PC-9 (cell line): Measurements from ENCODE around the gene DNMT3L. TPM values are rescaled to one million over a fixed set of nuclear protein-coding genes. Genes with fewer than 3 reads are reported as not detected.

Source experiments
- BruUV-seq: library from RNA; stranded (reverse); fragments of 400-500 nt; replicated peaks from 2 replicates; lab custom pipeline; 2021; lab: Mats Ljungman, UMichigan
- CTCF ChIA-PET: fragments of 300-600 bp; sonication (Branson Sonifier 250); formaldehyde crosslinking; loops from one replicate; lab custom pipeline; 2022; ENCODE audit warnings: antibody characterized with exemption; lab: Charles Lee
- POLR2A ChIA-PET: fragments of 300-600 bp; sonication (Branson Sonifier 250); formaldehyde crosslinking; loops from one replicate; lab custom pipeline; 2022; ENCODE audit warnings: antibody characterized with exemption; ENCODE audit not compliant: unreplicated experiment; lab: Charles Lee
- DNase-seq, 2 experiments: peaks; one replicate each; pipeline versions ENCODE4 v3.0.0 to v3.0.0-alpha.2; 2015 to 2022; ENCODE audit warnings: mixed read lengths in 1 of 2
- H2AFZ ChIP-seq: fragments of 200-600 bp; sonication (generic); 2 replicates; pipeline ENCODE4 v1.8.1; 2017; ENCODE audit warnings: antibody characterized with exemption
- H3F3A ChIP-seq: fragments of 200-600 bp; sonication (generic); 2 replicates; pipeline ENCODE4 v1.8.1; 2017; ENCODE audit warnings: antibody characterized with exemption, mild to moderate bottlenecking, low read depth; ENCODE audit not compliant: insufficient read depth
- H3K27ac ChIP-seq: fragments of 200-600 bp; sonication (generic); 2 replicates; pipeline ENCODE4 v1.6.1; 2016; ENCODE audit warnings: mixed run types
- H3K27me3 ChIP-seq: fragments of 200-600 bp; sonication (generic); 2 replicates; pipeline ENCODE4 v1.6.1; 2016; ENCODE audit warnings: low read depth, mixed run types; ENCODE audit not compliant: insufficient read depth
- H3K36me3 ChIP-seq: fragments of 200-600 bp; sonication (generic); 2 replicates; pipeline ENCODE4 v1.6.1; 2016; ENCODE audit warnings: low read depth, mixed run types
- H3K4me1 ChIP-seq: fragments of 200-600 bp; sonication (generic); replicated peaks from 2 replicates; pipeline ENCODE4 v1.6.1; 2016; ENCODE audit warnings: mixed run types; ENCODE audit not compliant: insufficient read depth
- H3K4me2 ChIP-seq: fragments of 200-600 bp; sonication (generic); 2 replicates; pipeline ENCODE4 v1.6.1; 2017; ENCODE audit warnings: mixed run types
- H3K4me3 ChIP-seq: fragments of 200-600 bp; sonication (generic); 2 replicates; pipeline ENCODE4 v1.6.1; 2016; ENCODE audit warnings: mixed run types
- H3K79me2 ChIP-seq: fragments of 200-600 bp; sonication (generic); 2 replicates; pipeline ENCODE4 v1.6.1; 2017; ENCODE audit warnings: low read depth, mixed run types
- H3K9me2 ChIP-seq: fragments of 200-600 bp; sonication (generic); 2 replicates; pipeline ENCODE4 v1.8.1; 2017; ENCODE audit warnings: mild to moderate bottlenecking; ENCODE audit not compliant: insufficient read depth
- H3K9me3 ChIP-seq: fragments of 200-600 bp; sonication (generic); 2 replicates; pipeline ENCODE4 v1.8.1; 2016; ENCODE audit warnings: low read depth; ENCODE audit not compliant: insufficient read depth
- H4K20me1 ChIP-seq: fragments of 200-600 bp; sonication (generic); 2 replicates; pipeline ENCODE4 v1.8.1; 2017; ENCODE audit not compliant: insufficient read depth
- EZH2 ChIP-seq: fragments of 200-600 bp; sonication (generic); IDR thresholded peaks from 2 replicates; pipeline ENCODE4 v1.8.0; 2017; ENCODE audit warnings: antibody characterized with exemption, low read depth
- intact Hi-C: fragments of 100-400 bp; cut with micrococcal nuclease; formaldehyde crosslinking; loops from one replicate; pipeline ENCODE4 v1.10.0; 2022; ENCODE audit not compliant: unreplicated experiment
- total RNA-seq: library from RNA; stranded (reverse); gene quantifications from 2 replicates; pipeline ENCODE4 v1.2.3, GENCODE V29; 2021
- TF ChIP-seq, protein P1 (sequence below): fragments of 200-600 bp; sonication (generic); conservative IDR thresholded peaks from 2 replicates; pipeline ENCODE4 v1.6.1; 2017; ENCODE audit warnings: mixed run types, antibody characterized with exemption, mild to moderate bottlenecking, moderate library complexity

DNMT3L gene
- total RNA-seq, 1 experiment from 2014 or later = not detected

DNA sequence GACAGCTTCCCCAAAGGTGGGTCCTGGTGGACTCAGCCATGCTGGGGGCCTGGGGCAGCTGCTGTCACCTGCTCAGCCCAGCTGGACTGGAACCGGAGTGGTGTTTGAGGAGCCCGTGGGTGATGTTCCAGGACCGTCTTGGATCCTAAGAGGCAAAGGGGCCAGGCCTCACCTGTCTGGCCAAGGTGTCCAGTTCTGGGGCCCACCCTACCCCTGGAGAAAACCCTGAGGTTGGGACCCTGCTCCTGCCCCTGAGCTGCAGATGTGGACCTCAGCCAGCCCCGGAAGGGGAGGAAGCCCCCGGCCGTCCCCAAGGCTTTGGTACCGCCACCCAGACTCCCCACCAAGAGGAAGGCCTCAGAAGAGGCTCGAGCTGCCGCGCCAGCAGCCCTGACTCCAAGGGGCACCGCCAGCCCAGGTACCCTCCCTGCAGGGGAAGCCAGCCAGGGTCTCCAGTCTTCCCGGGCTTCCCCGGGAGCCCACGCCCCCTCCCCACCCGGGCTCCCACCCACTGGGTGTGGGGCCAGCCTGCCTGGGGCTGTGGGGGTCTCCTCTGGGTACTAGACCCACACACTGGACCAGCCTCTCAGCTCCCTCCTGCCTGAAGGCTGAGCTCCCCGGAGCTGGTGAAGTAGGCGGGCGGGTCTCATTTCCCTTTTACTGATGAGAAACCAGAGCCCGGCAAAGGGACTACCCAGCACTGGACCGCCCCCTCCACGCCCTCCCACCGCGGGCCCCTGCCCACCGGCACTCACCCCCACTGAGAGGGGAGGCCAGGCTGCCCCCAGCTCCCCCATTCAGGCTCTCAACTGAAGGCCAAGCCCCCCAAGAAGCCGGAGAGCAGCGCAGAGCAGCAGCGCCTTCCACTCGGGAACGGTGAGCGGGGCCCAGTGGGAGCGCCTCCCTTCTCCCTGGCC is 25.3 kb upstream of the DNMT3L start:
- Histone ChIP-seq H3K36me3 (no peaks in the 10 kb centered on the region), H3K79me2 (no peaks in the 10 kb centered on the region), H3K27me3 (peaks cover 21% of the 10 kb centered on the region), H3K27ac (no peak overlapping the region), H2AFZ (no peak overlapping the region), H3K9me2 (no peaks in the 10 kb centered on the region), H3K4me2 (no peak overlapping the region), H3K4me3 (no peak overlapping the region), H3K4me1 (no peaks in the 10 kb centered on the region), H3F3A (no peaks in the 10 kb centered on the region), H3K9me3 (no peaks in the 10 kb centered on the region), H4K20me1 (no peaks in the 10 kb centered on the region)
- intact Hi-C loops = no loop called here
- TF ChIP-seq, protein P1, sequence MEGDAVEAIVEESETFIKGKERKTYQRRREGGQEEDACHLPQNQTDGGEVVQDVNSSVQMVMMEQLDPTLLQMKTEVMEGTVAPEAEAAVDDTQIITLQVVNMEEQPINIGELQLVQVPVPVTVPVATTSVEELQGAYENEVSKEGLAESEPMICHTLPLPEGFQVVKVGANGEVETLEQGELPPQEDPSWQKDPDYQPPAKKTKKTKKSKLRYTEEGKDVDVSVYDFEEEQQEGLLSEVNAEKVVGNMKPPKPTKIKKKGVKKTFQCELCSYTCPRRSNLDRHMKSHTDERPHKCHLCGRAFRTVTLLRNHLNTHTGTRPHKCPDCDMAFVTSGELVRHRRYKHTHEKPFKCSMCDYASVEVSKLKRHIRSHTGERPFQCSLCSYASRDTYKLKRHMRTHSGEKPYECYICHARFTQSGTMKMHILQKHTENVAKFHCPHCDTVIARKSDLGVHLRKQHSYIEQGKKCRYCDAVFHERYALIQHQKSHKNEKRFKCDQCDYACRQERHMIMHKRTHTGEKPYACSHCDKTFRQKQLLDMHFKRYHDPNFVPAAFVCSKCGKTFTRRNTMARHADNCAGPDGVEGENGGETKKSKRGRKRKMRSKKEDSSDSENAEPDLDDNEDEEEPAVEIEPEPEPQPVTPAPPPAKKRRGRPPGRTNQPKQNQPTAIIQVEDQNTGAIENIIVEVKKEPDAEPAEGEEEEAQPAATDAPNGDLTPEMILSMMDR = no peak
- no peak for TF ChIP-seq EZH2
- POLR2A ChIA-PET = interaction anchor here (0.7 kb wide), 1 partner anchor 336 kb away, joined by 23 read pairs; no protein-coding TSS in a partner anchor
- CTCF ChIA-PET = interaction anchor here (0.6 kb wide), 1 partner anchor 218 kb away, joined by 3 read pairs; no protein-coding TSS in a partner anchor
- no peak for DNase-seq
- no TSS peak for BruUV-seq

DNA sequence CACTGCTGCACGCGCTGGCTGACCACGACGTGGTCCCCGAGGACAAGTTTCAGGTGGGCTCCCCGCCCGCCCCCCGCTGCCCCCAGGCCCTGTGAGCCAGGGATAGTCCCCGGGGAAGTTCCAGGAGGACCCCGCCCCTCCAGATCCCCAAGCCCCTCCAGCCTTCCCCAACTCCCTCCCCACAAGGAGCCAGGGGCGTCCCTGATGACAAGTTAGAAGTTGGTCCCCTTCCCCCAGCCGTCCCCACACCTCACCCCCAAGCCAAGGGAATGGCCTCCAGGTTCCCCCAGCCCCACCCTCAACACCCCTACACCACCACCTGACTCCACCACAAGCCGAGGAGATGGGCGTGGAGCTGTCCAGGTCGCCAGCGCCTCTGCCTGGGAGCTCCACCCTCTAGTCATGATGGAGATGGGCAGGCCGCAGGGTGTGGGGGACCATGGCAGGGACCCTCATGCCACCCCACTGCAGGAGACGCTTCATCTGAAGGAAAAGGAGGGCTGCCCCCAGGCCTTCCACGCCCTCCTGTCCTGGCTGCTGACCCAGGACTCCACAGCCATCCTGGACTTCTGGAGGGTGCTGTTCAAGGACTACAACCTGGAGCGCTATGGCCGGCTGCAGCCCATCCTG is 24.5 kb upstream of the DNMT3L start:
- CTCF ChIA-PET = interaction anchor here (0.6 kb wide), 1 partner anchor 219 kb away, joined by 3 read pairs; no protein-coding TSS in a partner anchor
- H3K4me1 ChIP-seq = no peaks in the 10 kb centered on the region
- H3K4me3 ChIP-seq = no peak overlapping the region
- H3F3A ChIP-seq = no peaks in the 10 kb centered on the region
- no TSS peak for BruUV-seq
- peaks cover 21% of the 10 kb centered on the region for H3K27me3 ChIP-seq
- no peaks in the 10 kb centered on the region for H4K20me1 ChIP-seq
- no peak overlapping the region for H2AFZ ChIP-seq
- no peak for DNase-seq
- no peak overlapping the region for H3K4me2 ChIP-seq
- no peaks in the 10 kb centered on the region for H3K79me2 ChIP-seq
- H3K36me3 ChIP-seq = no peaks in the 10 kb centered on the region
- H3K27ac ChIP-seq = no peak overlapping the region
- intact Hi-C loops = no loop called here
- H3K9me3 ChIP-seq = no peaks in the 10 kb centered on the region
- POLR2A ChIA-PET = interaction anchor here (0.7 kb wide), 1 partner anchor 335 kb away, joined by 23 read pairs; no protein-coding TSS in a partner anchor
- no peaks in the 10 kb centered on the region for H3K9me2 ChIP-seq
- TF ChIP-seq EZH2 = no peak
- TF ChIP-seq, protein P1 = no peak

DNA sequence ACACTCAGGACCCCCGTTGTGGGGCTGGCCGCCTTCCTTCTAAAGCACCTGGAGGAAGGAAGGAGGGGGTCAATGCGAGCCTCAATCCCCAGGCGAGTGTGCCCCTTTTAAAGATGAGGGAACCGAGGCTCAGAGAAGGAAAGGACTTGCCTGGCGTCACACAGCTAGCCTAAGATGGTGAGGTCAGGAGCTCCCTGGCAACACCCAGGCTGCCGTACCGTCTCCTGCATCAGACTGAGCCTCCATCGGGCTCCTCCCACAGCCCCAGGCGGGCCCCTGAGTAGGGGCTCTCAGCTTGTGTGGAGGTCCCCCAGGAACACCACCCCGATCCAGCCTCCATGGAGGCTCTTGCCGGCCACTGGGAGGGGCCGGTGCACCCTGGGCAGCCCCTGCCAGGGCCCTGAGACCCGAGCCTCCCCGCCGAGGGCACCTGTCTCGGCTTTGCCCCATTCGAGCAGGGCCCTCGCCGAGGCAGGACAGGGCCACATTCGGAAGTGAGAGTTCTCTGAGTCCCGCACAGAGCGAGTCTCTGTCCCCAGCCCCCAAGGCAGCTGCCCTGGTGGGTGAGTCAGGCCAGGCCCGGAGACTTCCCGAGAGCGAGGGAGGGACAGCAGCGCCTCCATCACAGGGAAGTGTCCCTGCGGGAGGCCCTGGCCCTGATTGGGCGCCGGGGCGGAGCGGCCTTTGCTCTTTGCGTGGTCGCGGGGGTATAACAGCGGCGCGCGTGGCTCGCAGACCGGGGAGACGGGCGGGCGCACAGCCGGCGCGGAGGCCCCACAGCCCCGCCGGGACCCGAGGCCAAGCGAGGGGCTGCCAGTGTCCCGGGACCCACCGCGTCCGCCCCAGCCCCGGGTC is 23.7 kb upstream of the DNMT3L start, which contains the start of gene AIRE:
Gene AIRE, plus strand, starts transcription at position 739 of the 855 bp plus-strand sequence. CDS start 131 bp downstream, outside the sequence.
- no peaks in the 10 kb centered on the region for H3K36me3 ChIP-seq
- H3K4me1 ChIP-seq = no peaks in the 10 kb centered on the region
- no peak for DNase-seq
- H3K4me3 ChIP-seq = no peak within 1 kb of the TSS
- H2AFZ ChIP-seq = no peak within 1 kb of the TSS
- H3K4me2 ChIP-seq = peak within 1 kb of the TSS; percentile 16; the same call in 1 of the 2 replicates
- no peak within 1 kb of the TSS for H3K27ac ChIP-seq
- H3K9me3 ChIP-seq = no peaks in the 10 kb centered on the region
- no peaks in the 10 kb centered on the region for H3K79me2 ChIP-seq
- H3K27me3 ChIP-seq = peaks cover 21% of the 10 kb centered on the region
- no peaks in the 10 kb centered on the region for H4K20me1 ChIP-seq
- intact Hi-C loops = no loop called here
- POLR2A ChIA-PET = no interaction called here
- no peaks in the 10 kb centered on the region for H3F3A ChIP-seq
- CTCF ChIA-PET = no interaction called here
- no peaks in the 10 kb centered on the region for H3K9me2 ChIP-seq
- BruUV-seq = no TSS peak
- TF ChIP-seq, protein P1 = no peak
- TF ChIP-seq EZH2 = no peak
